GM12878 (cell line): ENCODE measurements around the gene JOSD2. TPM values are rescaled to one million over a fixed set of nuclear protein-coding genes. Genes with fewer than 3 reads are reported as not detected.

Experiments
- ATF2 ChIP-seq: IDR thresholded peaks from 2 replicates; pipeline ENCODE4 v1.6.1; 2012; ENCODE audit warnings: low read length, inconsistent platforms
- BCL11A ChIP-seq: IDR thresholded peaks from 2 replicates; pipeline ENCODE4 v1.6.1; 2011; ENCODE audit warnings: low read depth, low read length
- CEBPB ChIP-seq, 2 experiments: fragments of 150-350 bp in 1 of 2; IDR thresholded peaks; 2 replicates each; pipeline ENCODE4 v1.6.1; 2012 to 2014; ENCODE audit warnings: low read depth in 2 of 2, low read length in 2 of 2, borderline replicate concordance in 1 of 2, inconsistent platforms in 1 of 2
- CEBPZ ChIP-seq: fragments of 150-350 bp; IDR thresholded peaks from 2 replicates; pipeline ENCODE4 v1.6.1; 2016; ENCODE audit warnings: low read depth, low read length
- E2F8 ChIP-seq: fragments of 450-650 bp; IDR thresholded peaks from 2 replicates; pipeline ENCODE4 v1.6.1; 2018; ENCODE audit warnings: mild to moderate bottlenecking, low read depth, moderate library complexity; ENCODE audit not compliant: partially characterized antibody
- LARP7 ChIP-seq: fragments of 450-650 bp; IDR thresholded peaks from 2 replicates; pipeline ENCODE4 v1.6.1; 2017; ENCODE audit warnings: mild to moderate bottlenecking
- PAX5 ChIP-seq: IDR thresholded peaks from 2 replicates; pipeline ENCODE4 v1.6.1; 2011; ENCODE audit warnings: low read depth, low read length, borderline replicate concordance
- PML ChIP-seq: IDR thresholded peaks from 2 replicates; pipeline ENCODE4 v1.6.1; 2012; ENCODE audit warnings: low read length, inconsistent platforms
- RELA ChIP-seq: fragments of 450-650 bp; IDR thresholded peaks from 2 replicates; pipeline ENCODE4 v1.8.0; 2014; ENCODE audit warnings: borderline replicate concordance; ENCODE audit not compliant: partially characterized antibody
- USF1 ChIP-seq: IDR thresholded peaks from 2 replicates; pipeline ENCODE4 v1.6.1; 2011; ENCODE audit warnings: borderline replicate concordance, low read depth, mild to moderate bottlenecking, moderate library complexity, mixed read lengths, low read length; ENCODE audit not compliant: insufficient read depth; ENCODE audit errors: extremely low read length
- WRNIP1 ChIP-seq: IDR thresholded peaks from 2 replicates; pipeline ENCODE4 v1.6.1; 2011; ENCODE audit warnings: low read depth, low read length, improper control_type of control experiment, borderline replicate concordance
- ZBTB11 ChIP-seq: fragments of 450-650 bp; formaldehyde crosslinking; IDR thresholded peaks from 2 replicates; pipeline ENCODE4 v1.5.0; 2022; ENCODE audit warnings: mild to moderate bottlenecking, missing genetic modification characterization
- polyA plus RNA-seq, 11 experiments: library from polyadenylated mRNA; depleted of rRNA in 4 of 11; unstranded in 6 of 11; stranded (reverse) in 5 of 11; fragments of >200 nt; fragmentation: Nextera tagmentation in 4 of 11; fragmentation: Illumina TruSeq in 1 of 11; extraction: Ambion mirVana in 4 of 11; extraction: Trizol in 1 of 11; gene quantifications; 1 replicate in 1 of 11; 2 replicates in 10 of 11; pipeline versions ENCODE4 v1.2.1 to v1.2.3, GENCODE V29; 2011 to 2016; ENCODE audit warnings: inconsistent platforms in 2 of 11, missing spikeins in 2 of 11, low read depth in 1 of 11
- total RNA-seq, 4 experiments: library from RNA; depleted of rRNA in 3 of 4; stranded (reverse); fragments of >200 nt in 3 of 4; fragmentation: Illumina TruSeq in 1 of 4; extraction: Trizol in 1 of 4; gene quantifications; 2 replicates each; pipeline versions ENCODE4 v1.2.1 to v1.2.3, GENCODE V29; 2013 to 2021

JOSD2 gene
- total and polyA plus RNA-seq, 10 of the 15 experiments (the other 5 are each of a cell fraction or from before 2014, with no cell fraction given), result 0.91 to 26.7 (median 13.0) TPM

- TF ChIP-seq PML, result peak; percentile 76; the same call in 1 of the 2 replicates
- TF ChIP-seq PAX5, result no peak
- peak; percentile 18 for TF ChIP-seq USF1
- TF ChIP-seq RELA, result peak; percentile 81
- peak; percentile 97 for TF ChIP-seq ATF2
- TF ChIP-seq CEBPB (IDR thresholded peaks at IDR 0.05; ENCODE audit: borderline replicate concordance in 1 of 2, low read depth in 2 of 2, low read length in 2 of 2), result no peak
- no peak for TF ChIP-seq BCL11A
- TF ChIP-seq LARP7, result peak; percentile 35; the same call in 1 of the 2 replicates
- no peak for TF ChIP-seq ZBTB11 (CRISPR knock-in tag)
- TF ChIP-seq E2F8, result peak; percentile 56
- TF ChIP-seq CEBPZ, result no peak
- TF ChIP-seq WRNIP1, result no peak
These were observed 34.6 kb downstream of the JOSD2 start, which contains the start of the genes EMC10 and GARIN5A (continued) for GRCh38 chr19:50476224-50476906.
